ENCODE measurements around the gene AUH.

DNA sequence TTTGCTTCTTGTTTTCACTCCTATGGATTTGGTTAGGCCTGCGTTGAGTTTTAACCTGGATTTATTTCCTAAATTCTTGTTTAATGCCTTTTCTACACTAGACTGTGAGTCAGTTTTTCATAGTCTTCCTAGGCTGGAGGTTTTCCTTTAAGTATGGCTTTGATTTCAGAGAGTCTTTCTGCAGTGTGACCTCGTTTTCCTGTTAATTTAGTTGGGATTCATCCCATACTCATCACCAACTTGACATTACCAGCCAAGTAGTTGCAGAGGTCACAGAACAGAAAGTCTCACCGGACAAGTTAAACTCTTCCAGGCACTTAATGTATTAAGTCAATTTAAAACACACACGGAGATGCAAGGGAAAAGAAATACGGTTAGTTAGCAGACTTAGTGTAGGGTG, 29.7 kb upstream of the AUH start:
- TF ChIP-seq, protein P1, sequence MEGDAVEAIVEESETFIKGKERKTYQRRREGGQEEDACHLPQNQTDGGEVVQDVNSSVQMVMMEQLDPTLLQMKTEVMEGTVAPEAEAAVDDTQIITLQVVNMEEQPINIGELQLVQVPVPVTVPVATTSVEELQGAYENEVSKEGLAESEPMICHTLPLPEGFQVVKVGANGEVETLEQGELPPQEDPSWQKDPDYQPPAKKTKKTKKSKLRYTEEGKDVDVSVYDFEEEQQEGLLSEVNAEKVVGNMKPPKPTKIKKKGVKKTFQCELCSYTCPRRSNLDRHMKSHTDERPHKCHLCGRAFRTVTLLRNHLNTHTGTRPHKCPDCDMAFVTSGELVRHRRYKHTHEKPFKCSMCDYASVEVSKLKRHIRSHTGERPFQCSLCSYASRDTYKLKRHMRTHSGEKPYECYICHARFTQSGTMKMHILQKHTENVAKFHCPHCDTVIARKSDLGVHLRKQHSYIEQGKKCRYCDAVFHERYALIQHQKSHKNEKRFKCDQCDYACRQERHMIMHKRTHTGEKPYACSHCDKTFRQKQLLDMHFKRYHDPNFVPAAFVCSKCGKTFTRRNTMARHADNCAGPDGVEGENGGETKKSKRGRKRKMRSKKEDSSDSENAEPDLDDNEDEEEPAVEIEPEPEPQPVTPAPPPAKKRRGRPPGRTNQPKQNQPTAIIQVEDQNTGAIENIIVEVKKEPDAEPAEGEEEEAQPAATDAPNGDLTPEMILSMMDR (conservative IDR thresholded peaks at IDR 0.05; ENCODE audit: low read length) = no peak
- TF ChIP-seq EZH2phosphoT487 (IDR thresholded peaks at IDR 0.05; ENCODE audit: borderline replicate concordance, low read depth, low read length) = no peak
